ENCODE results near the gene RELA. TPM values are rescaled to one million over a fixed set of nuclear protein-coding genes. Genes with fewer than 3 reads are reported as not detected.

RELA gene
- total and polyA plus RNA-seq, 12 donors = 28.9 to 55.2 (median 38.7) TPM

GRCh38 chr11:65634109-65634436, 28.6 kb downstream of the RELA start:
- intact Hi-C loops (cut with DNase I) = loop anchor here in 3 of 10 donors (10.0 kb wide), 3 partner anchors 61 to 351 kb away; partner anchors contain the start of gene SNX32 (in 1 of the 3)
- Histone ChIP-seq H3K36me3 (peaks cover 14 to 83% (median 53%) of the 10 kb centered on the region in 9 donors), H3K4me1 (peaks cover 2 to 34% (median 19%) of the 10 kb centered on the region in 9 donors), H3K9me3 (no peaks in the 10 kb centered on the region), H3K27me3 (no peaks in the 10 kb centered on the region), H3K27ac (no peak overlapping the region), H3K4me3 (no peak overlapping the region)
- WGBS, 2 donors = 92 to 97% methylated on average over 14 of the region's 14 CpGs
- TF ChIP-seq CTCF (IDR thresholded peaks at IDR 0.05) = no peak
- no peak for DNase-seq
- ATAC-seq = no peak

GRCh38 chr11:65633390-65634108, 29.2 kb downstream of the RELA start:
- DNase-seq (no peak), ATAC-seq (no peak)
- TF ChIP-seq CTCF (IDR thresholded peaks at IDR 0.05) = no peak
- 87% methylated on average over 20 of the region's 20 CpGs for WGBS, 2 donors
- H3K4me1 ChIP-seq = peaks cover 0 to 29% (median 14%) of the 10 kb centered on the region in 9 donors
- no peaks in the 10 kb centered on the region for H3K27me3 ChIP-seq
- no peak overlapping the region for H3K4me3 ChIP-seq
- intact Hi-C loops (cut with DNase I) = loop anchor here in 3 of 10 donors (10.0 kb wide), 3 partner anchors 61 to 351 kb away; partner anchors contain the start of gene SNX32 (in 1 of the 3)
- H3K9me3 ChIP-seq = no peaks in the 10 kb centered on the region
- peaks cover 14 to 88% (median 57%) of the 10 kb centered on the region in 9 donors for H3K36me3 ChIP-seq
- H3K27ac ChIP-seq = no peak overlapping the region

- peaks cover 0 to 22% (median 7%) of the 10 kb centered on the region in 9 donors for H3K4me1 ChIP-seq
- H3K9me3 ChIP-seq = no peaks in the 10 kb centered on the region
- no peak for TF ChIP-seq CTCF (IDR thresholded peaks at IDR 0.05)
- H3K27me3 ChIP-seq = no peaks in the 10 kb centered on the region
- peak overlapping the region in 1 of 10 donors; percentile 19 for H3K27ac ChIP-seq
- intact Hi-C loops (cut with DNase I) = loop anchor here in 3 of 10 donors (10.0 kb wide), 3 partner anchors 65 to 355 kb away; partner anchors contain the start of gene SNX32 (in 1 of the 3)
- 62 to 70% methylated on average over 11 of the region's 11 CpGs for WGBS, 2 donors
- peak in 7 of 8 donors; percentile 31 to 70 (median 42) for ATAC-seq
- peak; percentile 61 to 63 for DNase-seq
- H3K36me3 ChIP-seq = peaks cover 3 to 100% (median 68%) of the 10 kb centered on the region in 9 donors
- H3K4me3 ChIP-seq = no peak overlapping the region
Measured at GRCh38 chr11:65630215-65630614, 32.5 kb downstream of the RELA start.

GRCh38 chr11:65629579-65629978, 33.1 kb downstream of the RELA start:
- 96% methylated on average over 14 of the region's 14 CpGs for WGBS, 2 donors
- no peak for TF ChIP-seq CTCF (IDR thresholded peaks at IDR 0.05)
- Histone ChIP-seq H3K4me1 (peaks cover 0 to 22% (median 7%) of the 10 kb centered on the region in 9 donors), H3K4me3 (no peak overlapping the region), H3K36me3 (peaks cover 0 to 100% (median 69%) of the 10 kb centered on the region in 9 donors), H3K27ac (no peak overlapping the region), H3K9me3 (no peaks in the 10 kb centered on the region), H3K27me3 (no peaks in the 10 kb centered on the region)
- no peak for ATAC-seq
- intact Hi-C loops (cut with DNase I) = loop anchor here in 5 of 10 donors (5.0 to 10.0 kb wide), 5 partner anchors 75 to 355 kb away; no protein-coding TSS in a partner anchor
- no peak for DNase-seq
